Measurements from ENCODE around the gene MED12L. TPM values are rescaled to one million over a fixed set of nuclear protein-coding genes. Genes with fewer than 3 reads are reported as not detected.

The MED12L gene
- total RNA-seq, 1 donor from 2014 or later, result 1.4 TPM

DNA sequence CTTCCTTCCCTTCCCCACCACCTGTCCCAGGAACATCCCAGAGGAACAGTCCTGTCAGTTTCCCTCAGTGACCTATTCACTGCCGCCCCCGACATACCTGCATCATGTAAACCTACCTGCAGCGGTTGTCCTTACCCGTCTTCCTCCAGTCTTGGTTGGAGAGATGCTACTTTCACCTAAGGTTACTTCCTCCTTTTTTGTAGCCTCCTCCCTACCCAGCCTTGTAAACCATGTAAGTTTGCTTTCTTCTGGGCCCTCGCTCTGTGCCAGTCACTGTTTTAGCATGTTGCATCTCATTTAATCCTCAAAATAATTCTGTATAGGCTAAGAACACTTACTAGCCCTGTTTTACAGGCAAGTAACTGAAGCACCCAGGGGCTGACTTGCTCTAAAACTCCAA, 59.3 kb downstream of the MED12L start:
- no peak overlapping the region for H3K4me3 Mint-ChIP-seq (ENCODE audit: unreplicated experiment)
- H3K27ac Mint-ChIP-seq (ENCODE audit: unreplicated experiment), result no peak overlapping the region
- DNase-seq (ENCODE audit: extremely low spot score, unreplicated experiment), result no peak
- H3K36me3 Mint-ChIP-seq (ENCODE audit: unreplicated experiment), result no peaks in the 10 kb centered on the region
- peaks cover 9% of the 10 kb centered on the region for H3K27me3 Mint-ChIP-seq (ENCODE audit: unreplicated experiment)
- H3K9me3 Mint-ChIP-seq (ENCODE audit: unreplicated experiment), result no peaks in the 10 kb centered on the region
- TF ChIP-seq, protein P1, sequence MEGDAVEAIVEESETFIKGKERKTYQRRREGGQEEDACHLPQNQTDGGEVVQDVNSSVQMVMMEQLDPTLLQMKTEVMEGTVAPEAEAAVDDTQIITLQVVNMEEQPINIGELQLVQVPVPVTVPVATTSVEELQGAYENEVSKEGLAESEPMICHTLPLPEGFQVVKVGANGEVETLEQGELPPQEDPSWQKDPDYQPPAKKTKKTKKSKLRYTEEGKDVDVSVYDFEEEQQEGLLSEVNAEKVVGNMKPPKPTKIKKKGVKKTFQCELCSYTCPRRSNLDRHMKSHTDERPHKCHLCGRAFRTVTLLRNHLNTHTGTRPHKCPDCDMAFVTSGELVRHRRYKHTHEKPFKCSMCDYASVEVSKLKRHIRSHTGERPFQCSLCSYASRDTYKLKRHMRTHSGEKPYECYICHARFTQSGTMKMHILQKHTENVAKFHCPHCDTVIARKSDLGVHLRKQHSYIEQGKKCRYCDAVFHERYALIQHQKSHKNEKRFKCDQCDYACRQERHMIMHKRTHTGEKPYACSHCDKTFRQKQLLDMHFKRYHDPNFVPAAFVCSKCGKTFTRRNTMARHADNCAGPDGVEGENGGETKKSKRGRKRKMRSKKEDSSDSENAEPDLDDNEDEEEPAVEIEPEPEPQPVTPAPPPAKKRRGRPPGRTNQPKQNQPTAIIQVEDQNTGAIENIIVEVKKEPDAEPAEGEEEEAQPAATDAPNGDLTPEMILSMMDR (IDR thresholded peaks at IDR 0.05), result no peak
- H3K4me1 Mint-ChIP-seq (ENCODE audit: unreplicated experiment), result peaks cover 3% of the 10 kb centered on the region

DNA sequence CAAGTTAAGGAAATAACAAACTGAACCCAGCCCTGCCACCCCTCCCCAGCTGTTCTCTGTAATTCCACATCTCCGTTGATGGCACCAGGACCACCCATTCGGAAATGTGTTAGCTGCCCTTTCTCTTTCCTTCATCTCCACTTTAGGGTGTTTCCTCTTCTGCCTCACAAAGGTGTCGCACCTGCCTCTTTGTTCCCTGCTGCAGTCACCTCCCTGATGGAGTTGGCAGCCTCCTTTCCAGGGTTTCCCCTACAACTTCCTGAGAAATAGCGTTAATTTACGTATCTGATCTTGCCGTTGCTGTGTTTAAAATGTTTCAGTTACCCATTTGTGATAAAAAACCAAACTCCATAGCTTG, 60.2 kb downstream of the MED12L start:
- H3K9me3 Mint-ChIP-seq (ENCODE audit: unreplicated experiment), result no peaks in the 10 kb centered on the region
- DNase-seq (ENCODE audit: extremely low spot score, unreplicated experiment), result no peak
- no peaks in the 10 kb centered on the region for H3K36me3 Mint-ChIP-seq (ENCODE audit: unreplicated experiment)
- TF ChIP-seq, protein P1 (IDR thresholded peaks at IDR 0.05), result no peak
- peaks cover 9% of the 10 kb centered on the region for H3K27me3 Mint-ChIP-seq (ENCODE audit: unreplicated experiment)
- no peak overlapping the region for H3K27ac Mint-ChIP-seq (ENCODE audit: unreplicated experiment)
- H3K4me1 Mint-ChIP-seq (ENCODE audit: unreplicated experiment), result peaks cover 3% of the 10 kb centered on the region
- no peak overlapping the region for H3K4me3 Mint-ChIP-seq (ENCODE audit: unreplicated experiment)

DNA sequence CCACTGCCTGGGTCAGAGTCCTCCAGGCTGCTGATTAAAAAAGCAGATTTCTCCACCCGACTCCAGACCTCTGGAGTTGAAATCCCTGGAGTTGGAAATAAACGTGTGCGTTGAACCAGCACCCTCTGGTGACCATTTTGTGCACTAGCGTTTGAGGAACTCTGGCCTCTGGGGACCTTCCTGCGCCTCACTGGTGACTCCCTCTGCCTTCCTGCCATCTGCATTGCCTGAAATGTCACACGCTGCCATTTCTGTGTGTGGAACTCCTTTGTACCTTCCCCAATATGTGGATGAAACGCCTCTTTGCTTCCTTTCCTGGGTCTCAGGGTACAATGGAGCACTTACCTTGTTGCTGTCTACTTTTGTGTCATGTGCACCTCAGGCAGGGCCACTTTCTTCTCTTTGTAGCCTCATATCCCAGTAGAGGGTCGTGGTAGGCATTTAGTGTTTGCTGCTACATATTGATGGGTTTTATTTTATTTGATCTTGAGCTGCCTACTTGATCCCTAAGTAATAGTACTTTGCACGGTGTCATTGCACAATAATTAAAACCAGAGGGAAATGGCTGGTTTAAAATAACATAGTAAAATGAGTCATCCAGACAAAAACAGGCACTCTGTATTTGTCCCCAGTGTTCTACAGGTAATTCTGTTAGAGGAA, 60.7 kb downstream of the MED12L start:
- peak; percentile 86 for DNase-seq (ENCODE audit: extremely low spot score, unreplicated experiment)
- H3K27ac Mint-ChIP-seq (ENCODE audit: unreplicated experiment), result no peak overlapping the region
- H3K36me3 Mint-ChIP-seq (ENCODE audit: unreplicated experiment), result no peaks in the 10 kb centered on the region
- H3K9me3 Mint-ChIP-seq (ENCODE audit: unreplicated experiment), result no peaks in the 10 kb centered on the region
- peaks cover 9% of the 10 kb centered on the region for H3K27me3 Mint-ChIP-seq (ENCODE audit: unreplicated experiment)
- no peak overlapping the region for H3K4me3 Mint-ChIP-seq (ENCODE audit: unreplicated experiment)
- TF ChIP-seq, protein P1 (IDR thresholded peaks at IDR 0.05), result peak; percentile 94
- peaks cover 3% of the 10 kb centered on the region for H3K4me1 Mint-ChIP-seq (ENCODE audit: unreplicated experiment)

DNA sequence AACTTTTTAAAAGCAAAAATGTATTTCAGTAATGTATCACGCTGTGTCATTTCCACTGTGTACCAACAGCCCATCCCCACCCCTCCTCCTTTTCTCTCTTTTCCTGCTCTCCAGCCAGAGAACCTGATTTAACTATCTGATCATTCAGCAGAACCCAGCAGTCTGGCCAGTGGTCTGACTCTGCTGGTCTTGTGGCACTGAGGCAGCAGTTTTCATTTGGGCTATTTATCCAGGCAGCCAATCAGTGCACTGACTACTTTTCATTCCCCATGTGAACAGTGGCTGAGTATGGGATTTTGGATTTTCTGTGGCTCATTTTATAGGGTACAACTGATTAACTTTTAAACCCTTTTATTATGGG, 61.2 kb downstream of the MED12L start:
- TF ChIP-seq, protein P1 (IDR thresholded peaks at IDR 0.05), result no peak
- DNase-seq (ENCODE audit: extremely low spot score, unreplicated experiment), result no peak
- H3K4me1 Mint-ChIP-seq (ENCODE audit: unreplicated experiment), result peaks cover 3% of the 10 kb centered on the region
- no peak overlapping the region for H3K27ac Mint-ChIP-seq (ENCODE audit: unreplicated experiment)
- H3K27me3 Mint-ChIP-seq (ENCODE audit: unreplicated experiment), result peaks cover 9% of the 10 kb centered on the region
- H3K4me3 Mint-ChIP-seq (ENCODE audit: unreplicated experiment), result no peak overlapping the region
- no peaks in the 10 kb centered on the region for H3K9me3 Mint-ChIP-seq (ENCODE audit: unreplicated experiment)
- no peaks in the 10 kb centered on the region for H3K36me3 Mint-ChIP-seq (ENCODE audit: unreplicated experiment)

DNA sequence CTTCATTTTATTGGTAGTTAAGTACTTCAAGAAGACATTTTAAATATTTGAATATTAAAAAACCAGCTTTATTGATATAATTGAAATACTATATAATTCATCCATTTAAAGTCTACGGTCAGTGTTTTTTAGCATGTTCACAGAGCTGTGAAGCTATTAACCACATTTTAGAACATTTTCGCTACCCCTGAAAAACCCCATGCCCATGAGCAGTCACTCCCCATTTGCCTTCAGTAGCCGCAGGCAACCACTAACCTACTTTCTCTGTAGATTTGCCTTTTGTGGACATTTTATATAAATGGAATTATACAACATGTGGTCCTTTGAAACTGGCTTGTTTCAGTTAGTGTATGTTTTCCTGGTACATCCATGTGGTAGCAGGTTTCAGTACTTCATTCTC, 61.8 kb downstream of the MED12L start:
- Mint-ChIP-seq H3K9me3 (ENCODE audit: unreplicated experiment) (no peaks in the 10 kb centered on the region), H3K36me3 (ENCODE audit: unreplicated experiment) (no peaks in the 10 kb centered on the region), H3K4me1 (ENCODE audit: unreplicated experiment) (peaks cover 3% of the 10 kb centered on the region), H3K27ac (ENCODE audit: unreplicated experiment) (no peak overlapping the region), H3K27me3 (ENCODE audit: unreplicated experiment) (peaks cover 6% of the 10 kb centered on the region), H3K4me3 (ENCODE audit: unreplicated experiment) (no peak overlapping the region)
- no peak for DNase-seq (ENCODE audit: extremely low spot score, unreplicated experiment)
- TF ChIP-seq, protein P1 (IDR thresholded peaks at IDR 0.05), result no peak
